ENCODE data around the gene SDS.

The SDS gene

GRCh38 chr12:113399490-113399889 is 4.2 kb downstream of the SDS start:
- no peak for DNase-seq (ENCODE audit: low read depth in 3 of 3)

DNA sequence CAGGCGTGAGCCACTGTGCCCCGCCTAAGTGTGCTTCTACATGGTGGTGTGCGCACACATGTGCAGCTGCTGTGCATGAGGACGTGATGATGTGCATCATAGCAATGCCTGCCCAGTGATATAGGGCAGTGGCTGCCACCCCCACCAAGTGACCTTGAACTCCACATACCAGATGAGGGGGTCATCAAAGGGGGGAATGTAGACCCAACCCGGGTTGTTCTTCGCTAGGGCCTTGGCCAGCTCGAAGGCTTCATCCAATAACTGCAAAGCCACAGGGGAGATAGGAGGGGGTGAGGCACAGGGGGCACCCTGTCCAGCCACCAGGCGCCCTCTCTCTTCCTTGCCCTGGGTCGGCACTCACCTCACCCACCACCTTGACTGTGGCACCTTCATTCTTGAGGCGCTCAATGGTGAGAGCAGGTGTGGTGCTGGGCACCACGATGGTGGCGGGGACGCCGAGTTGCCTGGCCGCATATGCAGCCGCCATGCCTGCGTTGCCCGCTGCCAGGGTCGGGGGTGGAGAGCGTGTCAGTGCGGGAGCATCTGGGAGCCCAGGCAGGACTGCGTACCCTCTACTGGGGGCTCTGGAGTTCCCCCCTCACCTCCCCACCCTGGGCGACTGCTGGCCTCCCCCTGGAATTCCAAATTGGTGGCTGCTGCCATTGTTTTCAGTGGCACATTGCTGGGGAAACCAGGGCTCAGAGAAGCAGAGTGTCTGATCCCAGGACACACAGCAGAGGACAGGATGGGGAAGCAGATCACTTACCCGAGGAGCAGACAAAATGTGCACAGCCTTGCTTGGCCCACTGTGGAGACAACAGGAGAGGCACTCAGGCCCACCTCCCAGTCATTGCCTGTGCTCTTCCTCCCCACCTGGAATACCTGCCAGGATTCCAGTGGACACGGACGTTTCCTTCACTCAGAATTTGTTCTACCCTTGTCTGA is 5.1 kb downstream of the SDS start:
- no peak for DNase-seq (ENCODE audit: low read depth in 3 of 3)

GRCh38 chr12:113397497-113398197 is 6.0 kb downstream of the SDS start:
- DNase-seq (ENCODE audit: low read depth in 3 of 3), result no peak

GRCh38 chr12:113396828-113397496 is 6.7 kb downstream of the SDS start:
- no peak for DNase-seq (ENCODE audit: low read depth in 3 of 3)

DNA sequence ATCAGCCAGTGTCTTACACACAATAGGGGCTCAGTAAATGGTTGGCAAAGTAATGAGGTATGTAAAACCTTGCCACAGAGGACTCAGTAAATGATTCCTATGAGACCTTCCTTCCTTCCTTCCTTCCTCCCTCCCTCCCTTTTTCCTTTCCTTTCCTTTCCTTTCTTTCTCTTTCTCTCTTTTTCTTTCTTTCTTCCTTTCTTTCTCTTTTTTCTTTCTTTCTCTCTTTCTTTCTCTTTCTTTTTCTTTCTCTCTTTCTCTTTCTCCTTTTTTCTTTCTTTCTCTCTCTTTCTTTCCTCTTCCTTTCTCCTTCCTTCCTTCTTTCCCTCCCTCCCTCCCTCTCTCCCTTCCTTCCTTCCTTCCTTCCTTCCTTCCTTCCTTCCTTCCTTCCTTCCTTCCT is 7.5 kb downstream of the SDS start:
- DNase-seq (ENCODE audit: low read depth in 3 of 3), result no peak

DNA sequence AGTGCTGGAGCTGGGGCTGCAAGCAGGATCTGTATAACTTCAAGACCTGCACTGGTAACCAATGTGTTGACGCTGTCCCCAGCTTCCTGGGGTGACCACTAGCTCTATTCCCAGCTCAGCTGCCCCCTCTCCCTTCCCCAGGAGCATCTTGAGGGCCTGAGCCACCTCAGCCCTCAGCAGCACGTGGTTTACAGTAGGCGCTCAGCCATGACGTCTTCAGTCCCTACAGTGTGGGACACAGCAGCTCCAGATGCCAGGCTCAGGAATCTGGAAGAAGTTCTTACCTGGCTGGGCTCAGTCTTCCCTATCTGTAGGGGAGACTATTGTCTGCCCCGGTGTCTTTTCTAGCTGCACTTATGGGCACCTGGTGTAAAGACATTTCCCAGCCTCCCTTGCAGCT is 8.6 kb downstream of the SDS start:
- no peak for DNase-seq (ENCODE audit: low read depth in 3 of 3)

- DNase-seq (ENCODE audit: low read depth in 3 of 3), result no peak
These were observed 9.9 kb downstream of the SDS start for GRCh38 chr12:113393749-113394148.

GRCh38 chr12:113392988-113393579 is 10.6 kb downstream of the SDS start:
- DNase-seq (ENCODE audit: low read depth in 3 of 3), result no peak

DNA sequence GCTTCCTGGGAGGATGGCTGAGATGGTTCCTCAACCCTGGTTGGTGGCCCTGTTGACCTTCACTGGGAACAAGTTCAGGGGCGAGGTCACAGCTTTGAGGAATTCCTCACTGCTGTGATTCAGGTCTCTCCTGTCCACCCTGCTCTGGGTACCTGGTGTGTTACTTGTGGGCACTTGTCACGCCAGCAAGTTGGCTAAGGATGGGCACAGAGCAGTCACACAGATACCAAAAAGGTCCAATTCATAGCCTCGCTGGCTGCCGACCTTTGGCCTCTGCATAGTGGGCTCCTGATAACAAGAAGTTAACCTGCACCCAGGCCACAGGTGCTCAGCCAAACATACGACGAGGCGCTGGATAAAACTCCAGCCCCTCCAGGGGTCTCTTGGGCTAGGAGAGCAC is 11.2 kb downstream of the SDS start:
- no peak for DNase-seq (ENCODE audit: low read depth in 3 of 3)

DNA sequence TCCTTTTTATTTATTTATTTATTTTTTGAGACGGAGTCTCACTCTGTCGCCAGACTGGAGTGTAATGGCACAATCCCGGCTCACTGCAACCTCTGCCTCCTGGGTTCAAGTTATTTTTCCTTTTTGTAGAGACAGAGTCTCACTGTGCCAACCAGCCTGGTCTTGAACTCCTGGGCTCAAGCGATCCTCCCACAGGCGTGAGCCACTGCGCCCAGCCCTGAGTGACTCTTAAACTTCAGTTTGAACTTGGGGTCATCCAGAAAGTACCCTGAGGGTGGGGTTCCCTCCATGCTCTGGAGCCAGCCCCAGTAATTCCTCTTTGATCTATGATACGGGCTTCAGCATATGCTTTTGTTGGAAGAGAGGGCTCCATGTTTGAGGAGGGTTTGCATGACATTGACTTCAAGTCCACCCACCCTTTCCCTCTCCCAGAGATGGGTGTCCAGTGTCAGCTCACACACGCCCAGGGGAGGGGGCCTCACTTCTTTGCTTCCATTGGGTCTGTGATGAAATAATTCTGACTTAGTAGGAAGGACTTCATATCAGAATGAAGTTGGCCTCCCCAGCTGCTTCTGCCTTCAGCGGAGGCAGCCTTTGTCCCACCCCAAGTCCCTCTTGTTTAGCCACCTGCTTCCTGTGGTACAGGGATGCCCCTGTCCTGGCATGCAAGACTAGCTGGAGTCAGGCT is 11.9 kb downstream of the SDS start:
- DNase-seq (ENCODE audit: low read depth in 3 of 3), result no peak

DNA sequence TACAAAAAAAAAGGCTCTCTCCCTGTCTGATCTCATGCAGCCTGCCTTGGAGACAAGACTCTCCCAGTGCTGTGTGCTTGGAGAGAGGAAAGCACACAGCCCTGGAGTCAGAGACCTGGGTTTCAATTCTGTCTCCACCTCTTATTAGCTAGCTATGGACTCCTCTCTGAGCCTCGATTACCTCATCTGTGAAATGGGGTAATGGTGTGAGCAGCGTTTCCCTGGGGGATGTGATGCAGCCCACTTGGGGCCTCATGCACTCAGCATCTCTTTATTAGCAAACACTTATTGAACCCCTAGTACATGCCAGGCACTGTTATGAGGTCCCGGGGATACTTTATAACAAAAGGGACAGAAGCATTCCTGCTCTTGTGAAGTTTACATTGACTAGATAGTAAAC is 12.5 kb downstream of the SDS start:
- no peak for DNase-seq (ENCODE audit: low read depth in 3 of 3)

- DNase-seq (ENCODE audit: low read depth in 3 of 3), result no peak
These were observed 13.3 kb downstream of the SDS start for GRCh38 chr12:113390064-113391043.

GRCh38 chr12:113388351-113388750 is 15.3 kb downstream of the SDS start:
- no peak for DNase-seq (ENCODE audit: low read depth in 3 of 3)

DNA sequence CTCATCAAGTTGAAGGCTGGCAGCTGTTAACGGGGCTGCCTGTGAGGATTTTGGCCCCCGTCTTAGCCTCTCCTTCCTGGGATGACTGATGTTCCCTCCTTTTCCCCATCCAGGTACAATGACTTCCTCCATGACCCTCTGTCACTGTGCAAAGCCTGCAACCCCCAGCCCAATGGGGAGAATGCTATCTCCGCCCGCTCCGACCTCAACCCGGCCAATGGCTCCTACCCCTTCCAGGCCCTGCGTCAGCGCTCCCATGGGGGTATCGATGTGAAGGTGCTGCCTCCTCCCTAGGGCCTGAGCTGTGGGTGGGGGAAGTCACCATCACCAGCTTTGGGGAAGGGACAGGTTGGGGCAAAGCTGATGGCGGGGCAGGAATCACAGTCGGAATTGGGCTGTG is 16.1 kb downstream of the SDS start:
- no peak for DNase-seq (ENCODE audit: low read depth in 3 of 3)

- DNase-seq (ENCODE audit: low read depth in 3 of 3), result no peak
These were observed 16.7 kb downstream of the SDS start for GRCh38 chr12:113386866-113387566.

DNA sequence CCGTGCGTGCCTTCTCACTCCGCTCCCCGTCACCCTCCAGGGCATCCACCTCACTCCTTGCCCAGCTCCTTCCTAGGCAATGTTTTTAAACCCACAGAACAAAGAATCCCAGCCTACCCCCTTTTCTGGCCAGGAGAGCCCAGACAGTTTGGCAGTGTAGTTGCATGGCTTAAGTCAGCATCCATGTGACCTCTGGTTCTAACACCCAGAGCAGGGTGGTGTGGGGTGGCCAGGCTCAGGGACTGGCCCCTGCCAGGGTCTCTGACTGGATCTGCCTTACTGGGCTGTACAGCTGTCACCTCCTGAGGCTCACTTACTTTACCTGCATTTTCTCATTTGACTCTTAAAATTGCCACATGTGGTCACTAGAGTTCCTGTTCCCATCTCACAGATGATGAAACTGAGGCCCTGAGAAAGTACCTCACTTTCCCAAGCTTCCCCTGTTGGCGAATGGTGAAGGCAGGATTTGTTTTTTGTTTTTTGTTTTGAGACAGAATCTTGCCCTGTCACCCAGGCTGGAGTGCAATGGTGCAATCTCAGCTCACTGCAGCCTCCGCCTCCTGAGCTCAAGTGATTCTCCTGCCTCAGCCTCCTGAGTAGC is 18.3 kb downstream of the SDS start:
- no peak for DNase-seq (ENCODE audit: low read depth in 3 of 3)

DNA sequence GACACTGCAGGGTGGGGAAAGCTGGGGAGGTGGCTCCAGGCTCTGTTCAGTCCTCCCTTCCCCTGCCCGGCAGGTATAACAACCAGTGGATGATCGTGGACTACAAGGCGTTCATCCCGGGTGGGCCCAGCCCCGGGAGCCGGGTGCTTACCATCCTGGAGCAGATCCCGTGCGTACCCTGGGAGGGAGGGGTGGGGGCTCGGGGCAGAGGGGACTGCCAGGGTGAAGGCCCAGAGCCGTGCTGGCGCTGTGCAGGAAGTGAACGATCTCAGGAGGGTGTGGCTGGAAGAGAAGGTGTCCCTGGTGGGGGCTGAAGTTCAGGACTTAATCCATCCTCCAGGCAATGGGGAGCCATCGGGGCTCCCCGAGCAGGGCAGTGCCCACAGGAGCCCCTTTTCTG is 18.9 kb downstream of the SDS start:
- no peak for DNase-seq (ENCODE audit: low read depth in 3 of 3)

- no peak for DNase-seq (ENCODE audit: low read depth in 3 of 3)
These were observed 21.5 kb downstream of the SDS start for GRCh38 chr12:113382206-113382605.

DNA sequence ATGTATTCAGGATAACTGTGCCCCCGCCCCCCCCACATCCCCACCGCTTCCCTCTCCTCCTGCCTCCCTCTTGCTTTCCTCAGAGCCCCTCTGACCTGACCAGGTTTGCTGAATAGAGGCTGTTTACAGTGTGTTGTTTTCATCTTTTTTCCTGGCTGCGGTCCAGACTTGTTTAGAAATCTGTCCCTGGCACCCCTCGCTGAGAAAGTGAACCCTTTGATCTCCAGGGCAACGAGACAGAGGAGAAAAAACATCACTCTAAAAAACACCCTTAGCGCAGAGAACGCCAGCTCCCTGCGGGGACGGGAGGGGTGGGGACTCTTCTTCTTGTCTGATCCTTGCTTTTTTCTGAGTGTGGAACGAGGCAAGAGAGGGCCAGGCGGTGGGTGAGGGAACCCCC is 22.5 kb downstream of the SDS start:
- no peak for DNase-seq (ENCODE audit: low read depth in 3 of 3)
